ENCODE results near the gene PISD. TPM values are rescaled to one million over a fixed set of nuclear protein-coding genes. Genes with fewer than 3 reads are reported as not detected.

The PISD gene
- total RNA-seq, 1 experiment from 2014 or later, result 31.6 TPM

DNA sequence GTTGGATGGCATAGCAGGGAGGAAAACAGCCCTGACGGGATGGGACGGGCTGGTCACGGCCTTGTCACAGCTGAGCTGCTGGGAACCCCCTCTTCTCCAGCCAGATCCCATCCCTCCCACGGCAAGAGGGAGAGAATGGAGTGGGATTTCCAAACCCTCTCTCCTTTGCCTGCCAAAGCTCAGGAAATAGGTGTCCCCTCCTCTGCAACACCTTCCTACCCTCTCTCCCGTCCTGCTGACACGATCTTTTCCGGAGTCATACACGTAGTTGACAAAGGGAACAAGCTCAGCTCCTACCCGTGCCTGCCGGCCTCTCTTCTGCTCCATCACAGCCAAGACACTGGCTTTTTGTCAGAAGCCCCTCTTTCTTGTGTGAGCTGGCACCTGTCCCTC is 48.1 kb downstream of the PISD start:
- Histone ChIP-seq H3K27me3 (ENCODE audit: low read length) (no peaks in the 10 kb centered on the region), H4K20me1 (ENCODE audit: insufficient read depth, low read depth, low read length) (no peaks in the 10 kb centered on the region; the same call in 1 of the 2 replicates), H3K27ac (ENCODE audit: low read length) (no peak overlapping the region), H3K36me3 (ENCODE audit: insufficient read depth, low read length) (peaks cover 13% of the 10 kb centered on the region), H2AFZ (ENCODE audit: low read length) (no peak overlapping the region), H3K79me2 (ENCODE audit: low read length) (no peaks in the 10 kb centered on the region), H3K4me3 (ENCODE audit: low read length) (no peak overlapping the region), H3K9me2 (replicated peaks; ENCODE audit: insufficient read depth, low read length) (no peaks in the 10 kb centered on the region), H3K4me2 (ENCODE audit: low read depth, low read length, poor library complexity, severe bottlenecking) (no peak overlapping the region), H3K4me1 (ENCODE audit: low read length) (peaks cover 8% of the 10 kb centered on the region), H3K9ac (ENCODE audit: low read length) (no peak overlapping the region), H3K9me3 (ENCODE audit: low read length) (no peaks in the 10 kb centered on the region)
- DNase-seq, result no peak

DNA sequence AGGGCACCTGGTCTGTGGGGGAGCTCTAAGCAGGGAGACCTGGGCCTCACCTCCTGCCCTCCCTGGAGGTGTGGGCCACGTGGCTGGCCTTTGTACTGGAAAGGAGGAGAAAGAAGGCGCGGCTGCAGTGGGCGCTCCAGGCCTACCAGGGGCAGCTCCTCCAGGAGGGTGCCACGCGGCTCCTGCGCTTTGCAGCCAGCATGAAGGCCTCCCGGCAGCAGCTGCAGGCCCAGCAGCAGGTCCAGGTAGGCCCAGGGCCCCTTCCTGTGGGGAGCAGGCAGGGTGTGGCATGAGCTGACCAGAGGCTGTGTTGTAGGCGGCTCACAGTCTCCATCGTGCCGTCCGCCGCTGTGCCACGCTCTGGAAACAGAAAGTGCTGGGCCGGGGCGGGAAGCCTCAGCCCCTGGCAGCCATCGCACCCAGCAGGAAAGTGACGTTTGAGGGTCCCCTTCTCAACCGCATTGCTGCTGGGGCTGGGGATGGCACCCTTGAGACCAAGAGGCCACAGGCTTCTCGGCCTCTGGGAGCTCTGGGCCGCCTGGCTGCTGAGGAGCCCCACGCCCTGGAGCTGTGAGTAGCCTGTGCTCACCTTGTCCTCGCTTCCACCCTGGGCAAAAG is 48.6 kb downstream of the PISD start:
- Histone ChIP-seq H4K20me1 (ENCODE audit: insufficient read depth, low read depth, low read length) (no peaks in the 10 kb centered on the region), H2AFZ (ENCODE audit: low read length) (no peak overlapping the region), H3K9me3 (ENCODE audit: low read length) (no peaks in the 10 kb centered on the region), H3K4me2 (ENCODE audit: low read depth, low read length, poor library complexity, severe bottlenecking) (no peak overlapping the region), H3K27ac (ENCODE audit: low read length) (no peak overlapping the region), H3K9ac (ENCODE audit: low read length) (no peak overlapping the region), H3K9me2 (replicated peaks; ENCODE audit: insufficient read depth, low read length) (no peaks in the 10 kb centered on the region), H3K4me3 (ENCODE audit: low read length) (no peak overlapping the region), H3K4me1 (ENCODE audit: low read length) (peaks cover 8% of the 10 kb centered on the region), H3K79me2 (ENCODE audit: low read length) (no peaks in the 10 kb centered on the region), H3K27me3 (ENCODE audit: low read length) (no peaks in the 10 kb centered on the region), H3K36me3 (ENCODE audit: insufficient read depth, low read length) (peaks cover 8% of the 10 kb centered on the region)
- DNase-seq, result no peak

DNA sequence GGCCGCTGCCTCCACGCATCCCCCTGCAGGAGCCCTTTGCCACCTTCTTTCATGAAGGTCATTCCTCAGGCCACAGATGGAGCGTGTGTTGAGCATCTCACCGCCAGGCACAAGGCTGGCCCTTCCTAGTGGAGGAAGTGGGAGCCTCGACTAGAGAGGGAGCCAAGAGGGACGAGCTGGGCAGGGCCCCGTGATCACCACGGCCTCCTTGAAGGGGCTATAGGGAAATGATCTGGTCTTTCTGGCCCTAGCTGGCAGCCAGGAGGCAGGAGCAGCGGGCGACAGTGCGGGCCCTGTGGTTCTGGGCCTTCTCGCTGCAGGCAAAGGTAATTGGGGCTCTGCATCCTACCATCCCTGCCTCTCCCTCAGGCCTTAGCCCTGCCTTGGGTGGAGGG is 49.1 kb downstream of the PISD start:
- H3K4me1 ChIP-seq (ENCODE audit: low read length), result peaks cover 8% of the 10 kb centered on the region
- no peaks in the 10 kb centered on the region for H4K20me1 ChIP-seq (ENCODE audit: insufficient read depth, low read depth, low read length)
- H3K9me2 ChIP-seq (replicated peaks; ENCODE audit: insufficient read depth, low read length), result no peaks in the 10 kb centered on the region
- no peaks in the 10 kb centered on the region for H3K9me3 ChIP-seq (ENCODE audit: low read length)
- H3K4me3 ChIP-seq (ENCODE audit: low read length), result no peak overlapping the region
- no peak overlapping the region for H3K27ac ChIP-seq (ENCODE audit: low read length)
- no peaks in the 10 kb centered on the region for H3K27me3 ChIP-seq (ENCODE audit: low read length)
- no peak overlapping the region for H2AFZ ChIP-seq (ENCODE audit: low read length)
- no peaks in the 10 kb centered on the region for H3K79me2 ChIP-seq (ENCODE audit: low read length)
- no peak overlapping the region for H3K4me2 ChIP-seq (ENCODE audit: low read depth, low read length, poor library complexity, severe bottlenecking)
- peaks cover 6% of the 10 kb centered on the region; the same call in 1 of the 2 replicates for H3K36me3 ChIP-seq (ENCODE audit: insufficient read depth, low read length)
- H3K9ac ChIP-seq (ENCODE audit: low read length), result no peak overlapping the region
- DNase-seq, result no peak

DNA sequence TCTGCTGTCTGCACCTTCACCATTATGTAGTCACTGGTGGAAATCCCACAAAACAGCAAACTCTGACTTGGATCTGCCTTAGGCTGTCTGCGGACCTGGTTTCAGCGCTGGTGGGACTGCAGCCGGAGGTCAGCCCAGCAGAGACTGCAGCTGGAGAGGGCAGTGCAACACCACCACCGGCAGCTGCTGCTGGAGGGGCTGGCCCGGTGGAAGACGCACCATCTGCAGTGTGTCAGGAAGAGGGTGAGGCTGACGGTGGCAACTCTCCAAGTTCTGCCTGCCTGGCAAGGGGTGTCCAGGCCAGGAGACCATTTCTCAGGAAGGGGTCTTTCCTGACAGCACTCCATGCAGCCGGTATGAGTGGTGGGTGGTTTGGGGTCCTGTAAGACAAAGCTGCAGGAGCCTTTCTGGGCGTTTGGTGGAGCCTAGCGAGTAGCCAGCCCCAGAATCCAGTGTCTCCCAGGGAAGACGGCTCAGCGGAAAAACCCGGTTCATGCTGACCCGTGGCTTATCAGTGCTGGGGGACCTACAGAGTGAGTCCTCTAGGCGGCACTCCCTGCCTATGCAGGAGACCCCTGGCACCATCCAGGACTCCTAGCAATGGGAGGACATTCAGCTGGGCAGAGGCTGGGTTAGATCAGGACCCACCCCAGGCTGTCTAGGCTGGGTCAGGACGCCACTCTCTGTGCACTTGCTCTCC is 50.8 kb downstream of the PISD start:
- Histone ChIP-seq H3K27ac (ENCODE audit: low read length) (no peak overlapping the region), H3K9ac (ENCODE audit: low read length) (no peak overlapping the region), H3K27me3 (ENCODE audit: low read length) (no peaks in the 10 kb centered on the region), H3K4me2 (ENCODE audit: low read depth, low read length, poor library complexity, severe bottlenecking) (no peak overlapping the region), H3K9me3 (ENCODE audit: low read length) (no peaks in the 10 kb centered on the region), H3K36me3 (ENCODE audit: insufficient read depth, low read length) (no peaks in the 10 kb centered on the region), H3K4me3 (ENCODE audit: low read length) (no peak overlapping the region), H3K9me2 (replicated peaks; ENCODE audit: insufficient read depth, low read length) (no peaks in the 10 kb centered on the region), H2AFZ (ENCODE audit: low read length) (no peak overlapping the region), H3K79me2 (ENCODE audit: low read length) (no peaks in the 10 kb centered on the region), H3K4me1 (ENCODE audit: low read length) (peaks cover 5% of the 10 kb centered on the region), H4K20me1 (ENCODE audit: insufficient read depth, low read depth, low read length) (no peaks in the 10 kb centered on the region)
- DNase-seq, result no peak

DNA sequence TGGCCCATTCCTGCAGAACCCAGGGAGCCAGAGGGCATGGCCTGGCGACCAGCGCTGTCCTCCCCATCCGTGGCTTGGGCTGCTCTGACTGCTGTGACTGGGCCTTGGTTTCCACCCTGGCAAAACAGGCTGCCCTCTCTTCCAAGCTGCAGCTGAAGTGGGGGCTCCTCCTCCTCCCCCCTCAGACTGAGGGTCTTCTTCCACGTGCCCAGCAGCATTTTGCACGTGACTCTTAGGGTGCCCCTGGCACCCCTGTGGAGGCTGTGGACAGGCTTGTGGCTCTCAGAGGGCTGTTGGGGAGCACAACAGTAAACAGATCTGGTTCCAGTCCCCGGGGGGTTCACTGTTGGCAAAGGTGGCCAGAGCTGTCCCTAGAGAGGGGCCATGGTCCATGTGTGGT is 51.4 kb downstream of the PISD start:
- Histone ChIP-seq H3K4me2 (ENCODE audit: low read depth, low read length, poor library complexity, severe bottlenecking) (no peak overlapping the region), H2AFZ (ENCODE audit: low read length) (no peak overlapping the region), H3K79me2 (ENCODE audit: low read length) (no peaks in the 10 kb centered on the region), H3K4me3 (ENCODE audit: low read length) (no peak overlapping the region), H4K20me1 (ENCODE audit: insufficient read depth, low read depth, low read length) (no peaks in the 10 kb centered on the region), H3K27me3 (ENCODE audit: low read length) (no peaks in the 10 kb centered on the region), H3K9me2 (replicated peaks; ENCODE audit: insufficient read depth, low read length) (no peaks in the 10 kb centered on the region), H3K36me3 (ENCODE audit: insufficient read depth, low read length) (no peaks in the 10 kb centered on the region), H3K9ac (ENCODE audit: low read length) (no peak overlapping the region), H3K9me3 (ENCODE audit: low read length) (no peaks in the 10 kb centered on the region), H3K4me1 (ENCODE audit: low read length) (peaks cover 5% of the 10 kb centered on the region), H3K27ac (ENCODE audit: low read length) (no peak overlapping the region)
- no peak for DNase-seq

DNA sequence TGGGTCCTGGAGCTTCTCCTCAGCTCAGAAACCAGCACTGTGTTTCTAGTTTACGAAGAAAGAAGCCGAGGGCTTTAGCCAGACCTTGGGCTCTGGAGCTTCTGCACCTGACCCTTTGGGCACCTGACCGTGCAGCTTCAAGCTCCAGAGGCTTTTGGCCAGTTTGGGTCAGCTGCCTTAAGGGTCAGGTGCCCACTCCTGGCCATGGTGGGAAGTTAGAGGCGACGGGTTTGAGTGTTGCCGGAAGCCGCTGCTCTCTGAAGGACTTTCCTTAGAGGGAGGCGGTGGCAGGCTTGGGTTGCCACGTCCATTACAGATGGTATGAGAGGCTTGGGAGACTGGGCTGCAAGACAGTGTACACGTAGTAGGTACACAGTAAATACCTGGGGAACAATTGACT is 52.3 kb downstream of the PISD start:
- Histone ChIP-seq H3K27me3 (ENCODE audit: low read length) (no peaks in the 10 kb centered on the region), H3K4me3 (ENCODE audit: low read length) (no peak overlapping the region), H3K9ac (ENCODE audit: low read length) (no peak overlapping the region), H3K36me3 (ENCODE audit: insufficient read depth, low read length) (no peaks in the 10 kb centered on the region), H3K9me3 (ENCODE audit: low read length) (no peaks in the 10 kb centered on the region), H3K4me2 (ENCODE audit: low read depth, low read length, poor library complexity, severe bottlenecking) (no peak overlapping the region), H4K20me1 (ENCODE audit: insufficient read depth, low read depth, low read length) (no peaks in the 10 kb centered on the region), H3K79me2 (ENCODE audit: low read length) (no peaks in the 10 kb centered on the region), H3K4me1 (ENCODE audit: low read length) (peaks cover 5% of the 10 kb centered on the region), H3K27ac (ENCODE audit: low read length) (no peak overlapping the region), H3K9me2 (replicated peaks; ENCODE audit: insufficient read depth, low read length) (no peaks in the 10 kb centered on the region), H2AFZ (ENCODE audit: low read length) (no peak overlapping the region)
- no peak for DNase-seq

DNA sequence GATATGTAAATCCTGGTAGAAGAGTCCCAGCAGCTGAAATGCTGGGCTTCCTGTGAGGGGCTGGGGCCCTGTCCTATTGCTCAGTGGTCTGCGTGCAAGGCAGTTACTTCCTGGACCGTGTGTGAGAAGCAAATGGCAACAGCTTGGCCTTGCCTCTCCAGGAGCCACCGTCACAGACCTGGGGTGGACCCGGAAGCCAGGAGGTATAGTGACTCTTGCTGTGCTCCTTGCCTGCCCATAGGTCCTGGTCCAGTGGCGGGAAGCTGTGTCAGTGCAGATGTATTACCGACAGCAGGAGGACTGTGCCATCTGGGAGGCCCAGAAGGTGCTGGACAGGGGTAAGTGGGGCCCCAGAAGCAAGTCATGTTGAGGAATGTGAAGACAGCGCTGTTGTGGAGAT is 54.3 kb downstream of the PISD start:
- no peak overlapping the region for H3K27ac ChIP-seq (ENCODE audit: low read length)
- no peaks in the 10 kb centered on the region for H3K9me3 ChIP-seq (ENCODE audit: low read length)
- 0 out of 2 replicates have a peak, but pooled peaks cover 3% of the 10 kb centered on the region for H3K36me3 ChIP-seq (ENCODE audit: insufficient read depth, low read length)
- no peak overlapping the region for H2AFZ ChIP-seq (ENCODE audit: low read length)
- no peak overlapping the region for H3K9ac ChIP-seq (ENCODE audit: low read length)
- no peaks in the 10 kb centered on the region for H3K9me2 ChIP-seq (replicated peaks; ENCODE audit: insufficient read depth, low read length)
- no peaks in the 10 kb centered on the region for H3K79me2 ChIP-seq (ENCODE audit: low read length)
- H3K27me3 ChIP-seq (ENCODE audit: low read length), result no peaks in the 10 kb centered on the region
- H3K4me3 ChIP-seq (ENCODE audit: low read length), result no peak overlapping the region
- H3K4me2 ChIP-seq (ENCODE audit: low read depth, low read length, poor library complexity, severe bottlenecking), result no peak overlapping the region
- no peaks in the 10 kb centered on the region for H3K4me1 ChIP-seq (ENCODE audit: low read length)
- no peak for DNase-seq
- no peaks in the 10 kb centered on the region for H4K20me1 ChIP-seq (ENCODE audit: insufficient read depth, low read depth, low read length)

DNA sequence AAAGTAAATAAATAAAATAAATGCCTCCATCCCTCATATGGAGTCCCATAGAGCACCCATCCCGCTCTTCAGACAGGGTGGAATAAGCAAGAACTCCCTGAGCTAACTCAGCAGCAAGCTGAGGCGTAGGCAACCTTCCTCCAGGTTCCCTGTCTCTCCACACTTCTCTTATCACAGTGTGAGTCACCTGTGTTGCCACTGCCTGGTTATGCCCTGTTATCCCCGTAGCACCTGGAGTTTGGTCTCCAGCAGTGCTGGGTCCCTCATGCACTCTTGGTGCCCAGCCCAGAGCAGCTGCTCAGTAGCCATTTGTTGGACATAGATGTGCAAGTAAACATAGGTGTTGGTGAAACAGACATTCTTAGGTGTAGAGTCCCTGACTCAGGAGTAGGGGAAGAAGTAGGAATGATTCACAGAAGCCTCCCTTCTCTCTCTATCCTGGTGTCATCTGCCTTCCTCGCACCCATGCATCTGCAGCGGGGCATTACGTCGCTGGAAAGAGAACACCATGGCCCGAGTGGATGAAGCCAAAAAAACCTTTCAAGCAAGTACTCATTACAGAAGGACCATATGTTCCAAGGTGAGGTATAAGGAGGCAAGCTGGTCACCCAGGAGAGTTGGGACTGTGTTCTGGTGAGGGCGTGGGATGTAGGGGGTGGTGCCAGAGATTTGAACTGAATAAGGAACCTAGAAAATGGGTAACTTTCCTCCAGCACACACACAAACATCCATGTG is 56.0 kb downstream of the PISD start:
- H4K20me1 ChIP-seq (ENCODE audit: insufficient read depth, low read depth, low read length), result no peaks in the 10 kb centered on the region
- H3K4me1 ChIP-seq (ENCODE audit: low read length), result no peaks in the 10 kb centered on the region
- H3K27me3 ChIP-seq (ENCODE audit: low read length), result no peaks in the 10 kb centered on the region
- H3K4me2 ChIP-seq (ENCODE audit: low read depth, low read length, poor library complexity, severe bottlenecking), result no peak overlapping the region
- no peaks in the 10 kb centered on the region for H3K79me2 ChIP-seq (ENCODE audit: low read length)
- no peak overlapping the region for H3K27ac ChIP-seq (ENCODE audit: low read length)
- no peaks in the 10 kb centered on the region for H3K9me2 ChIP-seq (replicated peaks; ENCODE audit: insufficient read depth, low read length)
- no peaks in the 10 kb centered on the region for H3K9me3 ChIP-seq (ENCODE audit: low read length)
- no peak overlapping the region for H3K4me3 ChIP-seq (ENCODE audit: low read length)
- no peak overlapping the region for H3K9ac ChIP-seq (ENCODE audit: low read length)
- peaks cover 10% of the 10 kb centered on the region; the same call in 1 of the 2 replicates for H3K36me3 ChIP-seq (ENCODE audit: insufficient read depth, low read length)
- no peak for DNase-seq
- no peak overlapping the region for H2AFZ ChIP-seq (ENCODE audit: low read length)

All from Karpas-422 (cell line).